PC-9 (cell line): ENCODE data around the gene STK32B. TPM values are rescaled to one million over a fixed set of nuclear protein-coding genes. Genes with fewer than 3 reads are reported as not detected.

ENCODE experiments used
- BruUV-seq: library from RNA; stranded (reverse); fragments of 400-500 nt; replicated peaks from 2 replicates; lab custom pipeline; 2021; lab: Mats Ljungman, UMichigan
- CTCF ChIA-PET: fragments of 300-600 bp; sonication (Branson Sonifier 250); formaldehyde crosslinking; loops from one replicate; lab custom pipeline; 2022; ENCODE audit warnings: antibody characterized with exemption; lab: Charles Lee
- POLR2A ChIA-PET: fragments of 300-600 bp; sonication (Branson Sonifier 250); formaldehyde crosslinking; loops from one replicate; lab custom pipeline; 2022; ENCODE audit warnings: antibody characterized with exemption; ENCODE audit not compliant: unreplicated experiment; lab: Charles Lee
- DNase-seq, 2 experiments: peaks; one replicate each; pipeline versions ENCODE4 v3.0.0 to v3.0.0-alpha.2; 2015 to 2022; ENCODE audit warnings: mixed read lengths in 1 of 2
- H2AFZ ChIP-seq: fragments of 200-600 bp; sonication (generic); 2 replicates; pipeline ENCODE4 v1.8.1; 2017; ENCODE audit warnings: antibody characterized with exemption
- H3F3A ChIP-seq: fragments of 200-600 bp; sonication (generic); 2 replicates; pipeline ENCODE4 v1.8.1; 2017; ENCODE audit warnings: antibody characterized with exemption, mild to moderate bottlenecking, low read depth; ENCODE audit not compliant: insufficient read depth
- H3K27ac ChIP-seq: fragments of 200-600 bp; sonication (generic); 2 replicates; pipeline ENCODE4 v1.6.1; 2016; ENCODE audit warnings: mixed run types
- H3K27me3 ChIP-seq: fragments of 200-600 bp; sonication (generic); 2 replicates; pipeline ENCODE4 v1.6.1; 2016; ENCODE audit warnings: low read depth, mixed run types; ENCODE audit not compliant: insufficient read depth
- H3K36me3 ChIP-seq: fragments of 200-600 bp; sonication (generic); 2 replicates; pipeline ENCODE4 v1.6.1; 2016; ENCODE audit warnings: low read depth, mixed run types
- H3K4me1 ChIP-seq: fragments of 200-600 bp; sonication (generic); replicated peaks from 2 replicates; pipeline ENCODE4 v1.6.1; 2016; ENCODE audit warnings: mixed run types; ENCODE audit not compliant: insufficient read depth
- H3K4me2 ChIP-seq: fragments of 200-600 bp; sonication (generic); 2 replicates; pipeline ENCODE4 v1.6.1; 2017; ENCODE audit warnings: mixed run types
- H3K4me3 ChIP-seq: fragments of 200-600 bp; sonication (generic); 2 replicates; pipeline ENCODE4 v1.6.1; 2016; ENCODE audit warnings: mixed run types
- H3K79me2 ChIP-seq: fragments of 200-600 bp; sonication (generic); 2 replicates; pipeline ENCODE4 v1.6.1; 2017; ENCODE audit warnings: low read depth, mixed run types
- H3K9me2 ChIP-seq: fragments of 200-600 bp; sonication (generic); 2 replicates; pipeline ENCODE4 v1.8.1; 2017; ENCODE audit warnings: mild to moderate bottlenecking; ENCODE audit not compliant: insufficient read depth
- H3K9me3 ChIP-seq: fragments of 200-600 bp; sonication (generic); 2 replicates; pipeline ENCODE4 v1.8.1; 2016; ENCODE audit warnings: low read depth; ENCODE audit not compliant: insufficient read depth
- H4K20me1 ChIP-seq: fragments of 200-600 bp; sonication (generic); 2 replicates; pipeline ENCODE4 v1.8.1; 2017; ENCODE audit not compliant: insufficient read depth
- CTCF ChIP-seq: fragments of 200-600 bp; sonication (generic); conservative IDR thresholded peaks from 2 replicates; pipeline ENCODE4 v1.6.1; 2017; ENCODE audit warnings: mixed run types, antibody characterized with exemption, mild to moderate bottlenecking, moderate library complexity
- EZH2 ChIP-seq: fragments of 200-600 bp; sonication (generic); IDR thresholded peaks from 2 replicates; pipeline ENCODE4 v1.8.0; 2017; ENCODE audit warnings: antibody characterized with exemption, low read depth
- intact Hi-C: fragments of 100-400 bp; cut with micrococcal nuclease; formaldehyde crosslinking; loops from one replicate; pipeline ENCODE4 v1.10.0; 2022; ENCODE audit not compliant: unreplicated experiment
- total RNA-seq: library from RNA; stranded (reverse); gene quantifications from 2 replicates; pipeline ENCODE4 v1.2.3, GENCODE V29; 2021

STK32B gene
- total RNA-seq, 1 experiment from 2014 or later = not detected

DNA sequence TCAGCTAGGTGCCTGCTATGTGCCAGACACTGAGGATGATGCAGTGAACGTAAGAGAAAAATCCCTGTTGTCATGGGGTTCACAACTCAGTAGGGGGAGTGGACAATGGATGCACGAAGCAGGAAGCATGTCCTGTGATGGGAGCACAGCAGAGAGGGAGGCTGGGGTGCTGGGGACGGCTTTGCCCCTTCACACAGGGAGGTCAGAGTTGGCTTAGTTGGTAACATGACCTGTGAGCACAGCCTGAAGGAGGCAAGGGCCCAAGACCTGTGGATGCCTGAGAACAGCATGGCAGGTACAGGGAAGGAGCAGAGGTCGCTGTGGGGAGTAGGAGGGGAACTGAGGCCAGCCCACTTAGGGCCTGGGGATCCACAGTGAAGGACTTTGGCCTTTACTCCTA, 109.4 kb downstream of the STK32B start:
- H3K4me2 ChIP-seq = no peak overlapping the region
- no peak for DNase-seq
- H3F3A ChIP-seq = no peaks in the 10 kb centered on the region
- POLR2A ChIA-PET = no interaction called here
- H3K9me3 ChIP-seq = no peaks in the 10 kb centered on the region
- no peaks in the 10 kb centered on the region for H3K9me2 ChIP-seq
- no peaks in the 10 kb centered on the region for H3K36me3 ChIP-seq
- intact Hi-C loops = no loop called here
- H3K27ac ChIP-seq = no peak overlapping the region
- BruUV-seq = no TSS peak
- H3K27me3 ChIP-seq = peaks cover 61% of the 10 kb centered on the region
- CTCF ChIA-PET = no interaction called here
- no peaks in the 10 kb centered on the region for H3K4me1 ChIP-seq
- H3K79me2 ChIP-seq = no peaks in the 10 kb centered on the region
- no peak overlapping the region for H2AFZ ChIP-seq
- TF ChIP-seq EZH2 (no peak), CTCF (no peak)
- no peaks in the 10 kb centered on the region for H4K20me1 ChIP-seq
- H3K4me3 ChIP-seq = no peak overlapping the region

GRCh38 chr4:5162909-5163508, 111.7 kb downstream of the STK32B start:
- Histone ChIP-seq H4K20me1 (no peaks in the 10 kb centered on the region), H3K79me2 (no peaks in the 10 kb centered on the region), H3K4me1 (no peaks in the 10 kb centered on the region), H3K9me3 (no peaks in the 10 kb centered on the region), H3K27me3 (peaks cover 73% of the 10 kb centered on the region), H3K27ac (no peak overlapping the region), H3K9me2 (no peaks in the 10 kb centered on the region), H2AFZ (no peak overlapping the region), H3F3A (no peaks in the 10 kb centered on the region), H3K36me3 (no peaks in the 10 kb centered on the region), H3K4me2 (no peak overlapping the region), H3K4me3 (no peak overlapping the region)
- BruUV-seq = no TSS peak
- TF ChIP-seq EZH2 (no peak), CTCF (no peak)
- ChIA-PET CTCF (no interaction called here), POLR2A (no interaction called here)
- intact Hi-C loops = no loop called here
- no peak for DNase-seq

GRCh38 chr4:5164221-5164912, 113.1 kb downstream of the STK32B start:
- no peaks in the 10 kb centered on the region for H3K9me2 ChIP-seq
- no peaks in the 10 kb centered on the region for H3K9me3 ChIP-seq
- H3K4me2 ChIP-seq = no peak overlapping the region
- CTCF ChIA-PET = no interaction called here
- no peaks in the 10 kb centered on the region for H3K4me1 ChIP-seq
- DNase-seq = no peak
- no TSS peak for BruUV-seq
- intact Hi-C loops = no loop called here
- H3K36me3 ChIP-seq = no peaks in the 10 kb centered on the region
- H3F3A ChIP-seq = no peaks in the 10 kb centered on the region
- H3K27me3 ChIP-seq = peaks cover 76% of the 10 kb centered on the region
- POLR2A ChIA-PET = no interaction called here
- H3K79me2 ChIP-seq = no peaks in the 10 kb centered on the region
- no peak overlapping the region for H2AFZ ChIP-seq
- no peaks in the 10 kb centered on the region for H4K20me1 ChIP-seq
- TF ChIP-seq EZH2 (no peak), CTCF (no peak)
- H3K4me3 ChIP-seq = no peak overlapping the region
- H3K27ac ChIP-seq = no peak overlapping the region
